PFSK-1 (cell line): ENCODE results near the gene FBN2.

Experiments
- FOXP2 ChIP-seq: optimal IDR thresholded peaks from 2 replicates; pipeline ENCODE3; 2011; ENCODE audit warnings: borderline replicate concordance, control low read depth, inconsistent platforms; ENCODE audit not compliant: insufficient read depth; ENCODE audit errors: extremely low read length, extremely low read depth
- POLR2AphosphoS5 ChIP-seq: IDR thresholded peaks from 2 replicates; pipeline ENCODE4 v1.6.1; 2012; ENCODE audit warnings: low read depth, mild to moderate bottlenecking, control low read depth, low read length, moderate library complexity
- REST ChIP-seq, 2 experiments: IDR thresholded peaks; 2 replicates each; pipeline versions ENCODE4 v1.6.1 to v1.8.0; 2011 to 2012; ENCODE audit warnings: low read depth in 2 of 2, low read length in 2 of 2, control low read depth in 1 of 2, inconsistent platforms in 1 of 2, mild to moderate bottlenecking in 1 of 2, moderate library complexity in 1 of 2; ENCODE audit not compliant: insufficient read depth in 1 of 2
- SIN3A ChIP-seq: IDR thresholded peaks from 2 replicates; pipeline ENCODE4 v1.6.1; 2012; ENCODE audit warnings: mild to moderate bottlenecking, low read length, moderate library complexity, borderline replicate concordance; ENCODE audit not compliant: insufficient read depth
- TAF1 ChIP-seq: IDR thresholded peaks from 2 replicates; pipeline ENCODE4 v1.6.1; 2012; ENCODE audit warnings: low read length, control low read depth, borderline replicate concordance; ENCODE audit not compliant: insufficient read depth

DNA sequence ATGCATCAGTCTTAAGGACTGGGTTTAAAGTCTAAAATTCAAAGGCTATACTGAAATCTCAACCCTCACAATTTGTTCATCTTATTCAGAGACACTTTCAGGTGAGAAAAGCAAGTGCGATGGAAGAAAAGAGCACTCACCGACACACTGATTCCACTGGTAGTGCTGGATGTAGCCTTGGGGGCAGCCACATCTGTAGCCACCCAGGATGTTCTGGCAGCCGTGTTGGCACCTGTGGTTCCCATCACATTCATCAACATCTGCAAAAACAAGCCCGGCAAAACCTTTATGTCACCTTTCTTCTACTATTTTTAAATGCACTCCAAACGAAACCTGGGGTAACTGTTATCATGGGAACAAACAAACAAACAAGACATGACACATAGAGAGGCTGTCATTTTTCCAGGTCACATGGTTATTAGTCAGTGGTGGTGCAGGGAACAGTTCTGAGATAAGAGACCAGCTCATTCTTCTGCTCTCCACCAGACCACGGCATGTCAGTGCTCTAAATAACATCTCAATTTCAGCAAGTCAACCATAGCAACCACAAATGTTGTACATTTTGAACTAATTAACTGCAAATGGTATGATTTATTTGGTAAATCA lies 266.1 kb downstream of the FBN2 start:
- TF ChIP-seq SIN3A (no peak), POLR2AphosphoS5 (no peak), REST (IDR thresholded peaks at IDR 0.05; ENCODE audit: insufficient read depth in 1 of 2, low read depth in 2 of 2, low read length in 2 of 2) (no peak), TAF1 (no peak), FOXP2 (no peak)
